K562 (cell line): ENCODE data around the gene OPA3. TPM values are rescaled to one million over a fixed set of nuclear protein-coding genes. Genes with fewer than 3 reads are reported as not detected.

Experiments used
- ADNP ChIP-seq: fragments of 200-800 bp; sonication (Bioruptor generic); IDR thresholded peaks from 2 replicates; pipeline ENCODE4 v1.6.1; 2016; ENCODE audit warnings: missing genetic modification characterization, missing compliant biosample characterization
- CBX1 ChIP-seq: sonication (generic); IDR thresholded peaks from 2 replicates; pipeline ENCODE4 v1.6.1; 2016; ENCODE audit warnings: antibody characterized with exemption, low read depth, mild to moderate bottlenecking
- ESRRA ChIP-seq: fragments of 450-650 bp; IDR thresholded peaks from 2 replicates; pipeline ENCODE4 v1.6.1; 2014; ENCODE audit warnings: low read depth, mild to moderate bottlenecking, moderate library complexity, borderline replicate concordance
- PCBP2 ChIP-seq: fragments of 200-400 bp; formaldehyde crosslinking; IDR thresholded peaks from 2 replicates; pipeline ENCODE4 v1.6.1; 2018; ENCODE audit warnings: low read length, low read depth, mild to moderate bottlenecking, moderate library complexity; ENCODE audit not compliant: poor library complexity, severe bottlenecking
- RHOXF2B ChIP-seq: fragments of 250-450 bp; sonication (Bioruptor Pico); conservative IDR thresholded peaks from 2 replicates; pipeline ENCODE4 v1.5.1; 2021
- ZBTB40 ChIP-seq, 2 experiments: fragments of 450-650 bp in 1 of 2; sonication (generic) in 1 of 2; formaldehyde crosslinking in 1 of 2; IDR thresholded peaks; 2 replicates each; pipeline versions ENCODE4 v1.7.1 to v1.9.0; 2016 to 2022; ENCODE audit warnings: inconsistent platforms in 1 of 2, mild to moderate bottlenecking in 1 of 2, missing genetic modification reagents in 1 of 2
- polyA plus RNA-seq, 8 experiments: library from polyadenylated mRNA; depleted of rRNA in 4 of 8; stranded (reverse) in 5 of 8; unstranded in 3 of 8; fragments of >200 nt; fragmentation: Nextera tagmentation in 2 of 8; fragmentation: Illumina TruSeq in 1 of 8; extraction: Ambion mirVana in 2 of 8; extraction: Trizol in 1 of 8; gene quantifications; 2 replicates each; pipeline versions ENCODE4 v1.2.1 to v1.2.3, GENCODE V29; 2011 to 2014; ENCODE audit warnings: inconsistent platforms in 1 of 8, missing spikeins in 1 of 8
- total RNA-seq, 7 experiments: library from RNA; depleted of rRNA in 6 of 7; stranded (reverse); fragments of >200 nt in 6 of 7; fragmentation: Illumina TruSeq in 2 of 7; extraction: Trizol in 2 of 7; gene quantifications; 2 replicates each; pipeline versions ENCODE4 v1.2.1 to v1.2.3, GENCODE V29; 2011 to 2021; ENCODE audit warnings: low replicate concordance in 1 of 7
- TF ChIP-seq, protein P1 (sequence below): IDR thresholded peaks from 2 replicates; pipeline ENCODE4 v1.6.1; 2011; ENCODE audit warnings: borderline replicate concordance, low read depth, mild to moderate bottlenecking, moderate library complexity, low read length; ENCODE audit not compliant: insufficient read depth, poor library complexity, severe bottlenecking
- TF ChIP-seq, protein P2 (sequence below): fragments of 200-800 bp; sonication (Bioruptor generic); IDR thresholded peaks from 2 replicates; pipeline ENCODE4 v1.6.1; 2017; ENCODE audit warnings: missing genetic modification characterization, missing compliant biosample characterization
- TF ChIP-seq, protein P3 (sequence below), 2 experiments: fragments of 450-650 bp in 1 of 2; sonication (generic) in 1 of 2; formaldehyde crosslinking in 1 of 2; IDR thresholded peaks in 1 of 2; conservative IDR thresholded peaks in 1 of 2; 2 replicates each; pipeline versions ENCODE4 v1.6.1 to v1.8.1; 2016 to 2023; ENCODE audit warnings: mild to moderate bottlenecking in 2 of 2, moderate library complexity in 2 of 2, inconsistent platforms in 1 of 2, missing genetic modification reagents in 1 of 2
- TF ChIP-seq, protein P4 (sequence below), 2 experiments: fragments of 250-450 bp in 1 of 2; fragments of 450-650 bp in 1 of 2; sonication (Bioruptor Pico) in 1 of 2; IDR thresholded peaks; 2 replicates each; pipeline versions ENCODE4 v1.6.1 to v1.8.0; 2016 to 2021; ENCODE audit warnings: mild to moderate bottlenecking in 2 of 2, moderate library complexity in 2 of 2, missing compliant biosample characterization in 1 of 2, missing genetic modification characterization in 1 of 2

Gene OPA3
- total and polyA plus RNA-seq, 9 of the 15 experiments (the other 6 are each of a cell fraction or from before 2014, with no cell fraction given) = 1.4 to 18.8 (median 9.0) TPM

DNA sequence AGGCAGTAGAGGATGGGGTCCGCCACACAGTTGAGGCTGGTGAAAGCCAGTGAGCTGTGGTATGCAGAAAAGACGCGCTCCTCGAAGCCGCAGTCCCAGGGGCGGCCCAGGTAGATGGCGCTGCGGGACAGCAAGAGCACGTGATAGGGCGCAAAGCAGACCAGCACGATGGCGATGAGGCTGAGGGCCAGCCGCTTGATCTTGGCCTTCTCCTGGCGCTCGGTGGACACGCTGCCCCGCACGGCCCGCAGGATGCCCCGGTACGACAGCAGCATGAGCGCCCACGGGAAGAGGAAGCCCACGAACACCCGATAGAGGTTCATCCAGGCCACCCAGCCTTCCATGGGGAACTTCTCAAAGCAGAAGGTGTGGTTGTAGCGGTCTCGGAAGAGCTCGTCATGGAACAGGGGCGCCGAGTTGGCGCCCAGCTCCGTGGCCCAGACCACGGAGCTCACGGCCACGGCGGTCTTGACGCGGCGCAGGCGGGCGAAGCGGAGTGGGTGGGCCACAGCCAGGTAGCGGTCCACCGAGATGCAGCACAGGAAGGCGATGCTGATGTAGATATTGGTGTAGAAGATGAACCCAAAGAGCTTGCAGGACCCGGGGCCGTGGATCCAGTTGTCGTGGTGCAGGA is 6.5 kb upstream of the OPA3 start (continued):
- TF ChIP-seq, protein P1, sequence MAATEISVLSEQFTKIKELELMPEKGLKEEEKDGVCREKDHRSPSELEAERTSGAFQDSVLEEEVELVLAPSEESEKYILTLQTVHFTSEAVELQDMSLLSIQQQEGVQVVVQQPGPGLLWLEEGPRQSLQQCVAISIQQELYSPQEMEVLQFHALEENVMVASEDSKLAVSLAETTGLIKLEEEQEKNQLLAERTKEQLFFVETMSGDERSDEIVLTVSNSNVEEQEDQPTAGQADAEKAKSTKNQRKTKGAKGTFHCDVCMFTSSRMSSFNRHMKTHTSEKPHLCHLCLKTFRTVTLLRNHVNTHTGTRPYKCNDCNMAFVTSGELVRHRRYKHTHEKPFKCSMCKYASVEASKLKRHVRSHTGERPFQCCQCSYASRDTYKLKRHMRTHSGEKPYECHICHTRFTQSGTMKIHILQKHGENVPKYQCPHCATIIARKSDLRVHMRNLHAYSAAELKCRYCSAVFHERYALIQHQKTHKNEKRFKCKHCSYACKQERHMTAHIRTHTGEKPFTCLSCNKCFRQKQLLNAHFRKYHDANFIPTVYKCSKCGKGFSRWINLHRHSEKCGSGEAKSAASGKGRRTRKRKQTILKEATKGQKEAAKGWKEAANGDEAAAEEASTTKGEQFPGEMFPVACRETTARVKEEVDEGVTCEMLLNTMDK = peak; percentile 89
- peak; percentile 49; the same call in 1 of the 2 replicates for TF ChIP-seq CBX1
- peak; percentile 67; the same call in 1 of the 2 replicates for TF ChIP-seq ESRRA
- TF ChIP-seq, protein P2, sequence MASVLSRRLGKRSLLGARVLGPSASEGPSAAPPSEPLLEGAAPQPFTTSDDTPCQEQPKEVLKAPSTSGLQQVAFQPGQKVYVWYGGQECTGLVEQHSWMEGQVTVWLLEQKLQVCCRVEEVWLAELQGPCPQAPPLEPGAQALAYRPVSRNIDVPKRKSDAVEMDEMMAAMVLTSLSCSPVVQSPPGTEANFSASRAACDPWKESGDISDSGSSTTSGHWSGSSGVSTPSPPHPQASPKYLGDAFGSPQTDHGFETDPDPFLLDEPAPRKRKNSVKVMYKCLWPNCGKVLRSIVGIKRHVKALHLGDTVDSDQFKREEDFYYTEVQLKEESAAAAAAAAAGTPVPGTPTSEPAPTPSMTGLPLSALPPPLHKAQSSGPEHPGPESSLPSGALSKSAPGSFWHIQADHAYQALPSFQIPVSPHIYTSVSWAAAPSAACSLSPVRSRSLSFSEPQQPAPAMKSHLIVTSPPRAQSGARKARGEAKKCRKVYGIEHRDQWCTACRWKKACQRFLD (CRISPR knock-in tag) = no peak
- no peak for TF ChIP-seq PCBP2
- TF ChIP-seq, protein P3, sequence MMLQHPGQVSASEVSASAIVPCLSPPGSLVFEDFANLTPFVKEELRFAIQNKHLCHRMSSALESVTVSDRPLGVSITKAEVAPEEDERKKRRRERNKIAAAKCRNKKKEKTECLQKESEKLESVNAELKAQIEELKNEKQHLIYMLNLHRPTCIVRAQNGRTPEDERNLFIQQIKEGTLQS (IDR thresholded peaks at IDR 0.05) = no peak
- TF ChIP-seq, protein P3 (CRISPR knock-in tag; conservative IDR thresholded peaks at IDR 0.05) = no peak
- no peak for TF ChIP-seq ZBTB40 (IDR thresholded peaks at IDR 0.05)
- no peak for TF ChIP-seq ZBTB40 (CRISPR knock-in tag; IDR thresholded peaks at IDR 0.05)
- TF ChIP-seq, protein P4, sequence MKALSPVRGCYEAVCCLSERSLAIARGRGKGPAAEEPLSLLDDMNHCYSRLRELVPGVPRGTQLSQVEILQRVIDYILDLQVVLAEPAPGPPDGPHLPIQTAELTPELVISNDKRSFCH (CRISPR knock-in tag; IDR thresholded peaks at IDR 0.05) = no peak
- TF ChIP-seq, protein P4 (tag; IDR thresholded peaks at IDR 0.05) = peak; percentile 68
- TF ChIP-seq ADNP (tag) = no peak
- no peak for TF ChIP-seq RHOXF2B (CRISPR knock-in tag)
